ENCODE measurements around the gene CFL2.

Gene CFL2

GRCh38 chr14:34665785-34666435 lies 48.5 kb downstream of the CFL2 start:
- no peak overlapping the region for H3K4me3 ChIP-seq (ENCODE audit: low read depth, low read length)
- no peak for TF ChIP-seq CTCF (IDR thresholded peaks at IDR 0.05; ENCODE audit: control insufficient read depth, extremely low read depth, insufficient read depth)
- DNase-seq (ENCODE audit: low read depth): peak; percentile 28

GRCh38 chr14:34662561-34663088 lies 51.8 kb downstream of the CFL2 start:
- no peak for TF ChIP-seq CTCF (IDR thresholded peaks at IDR 0.05; ENCODE audit: control insufficient read depth, extremely low read depth, insufficient read depth)
- H3K4me3 ChIP-seq (ENCODE audit: low read depth, low read length): no peak overlapping the region
- no peak for DNase-seq (ENCODE audit: low read depth)

- no peak for TF ChIP-seq CTCF (IDR thresholded peaks at IDR 0.05; ENCODE audit: control insufficient read depth, extremely low read depth, insufficient read depth)
- DNase-seq (ENCODE audit: low read depth): no peak
- H3K4me3 ChIP-seq (ENCODE audit: low read depth, low read length): no peak overlapping the region
Measured at GRCh38 chr14:34660796-34661195, 53.6 kb downstream of the CFL2 start.

Data from LNCaP clone FGC (cell line).